Omental fat pad (tissue), 4 donors: ENCODE measurements around the gene RUVBL1. TPM values are rescaled to one million over a fixed set of nuclear protein-coding genes. Genes with fewer than 3 reads are reported as not detected.

ENCODE experiments used
- ATAC-seq: fragments of 150-250 bp; one replicate; pipeline ENCODE4 v1.9.1; 2016; ENCODE audit warnings: mild to moderate bottlenecking, moderate library complexity; ENCODE audit not compliant: low FRiP score
- DNase-seq: peaks from one replicate; pipeline ENCODE4 v3.0.0-alpha.2; 2019; ENCODE audit warnings: low spot score
- total RNA-seq, 4 donors: library from RNA; depleted of rRNA; stranded (reverse); fragments of >200 nt; gene quantifications; one replicate each; pipeline ENCODE4 v1.1.0, GENCODE V29; 2016
- TF ChIP-seq, protein P1 (sequence below), 3 donors: fragments of 450-650 bp; IDR thresholded peaks; one replicate each; pipeline ENCODE4 v1.5.1; 2016 to 2017; ENCODE audit warnings: antibody characterized with exemption in 3 of 3, mild to moderate bottlenecking in 3 of 3, moderate library complexity in 2 of 3

The RUVBL1 gene
- total RNA-seq, 4 donors from 2014 or later: 27.1 to 36.8 (median 30.0) TPM

DNA sequence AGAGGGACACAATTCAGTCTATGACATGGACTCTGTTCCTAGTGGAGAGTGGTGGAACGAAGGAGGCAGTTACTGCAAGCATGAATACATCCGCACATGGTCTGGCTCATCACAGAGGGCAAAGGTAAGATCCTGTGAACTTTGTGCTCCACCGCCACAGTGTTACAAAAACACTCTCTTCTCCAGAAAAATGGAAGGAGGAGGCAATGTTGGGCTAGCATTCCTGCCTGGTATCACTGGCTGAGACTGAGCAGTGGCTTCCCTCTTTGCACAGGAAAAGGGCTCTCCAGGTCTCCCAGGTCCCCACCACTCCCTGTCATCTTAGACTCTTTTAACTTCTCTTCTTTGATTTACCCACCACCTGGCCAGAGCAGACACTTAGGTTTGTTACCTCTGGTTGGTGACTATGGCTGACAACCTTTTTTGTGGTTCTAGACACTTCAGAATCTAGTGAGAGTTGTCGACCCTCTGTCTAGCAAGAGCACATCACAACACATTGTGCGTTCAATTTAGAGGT, 28.2 kb upstream of the RUVBL1 start:
- DNase-seq (no peak), ATAC-seq (no peak)
- TF ChIP-seq, protein P1, sequence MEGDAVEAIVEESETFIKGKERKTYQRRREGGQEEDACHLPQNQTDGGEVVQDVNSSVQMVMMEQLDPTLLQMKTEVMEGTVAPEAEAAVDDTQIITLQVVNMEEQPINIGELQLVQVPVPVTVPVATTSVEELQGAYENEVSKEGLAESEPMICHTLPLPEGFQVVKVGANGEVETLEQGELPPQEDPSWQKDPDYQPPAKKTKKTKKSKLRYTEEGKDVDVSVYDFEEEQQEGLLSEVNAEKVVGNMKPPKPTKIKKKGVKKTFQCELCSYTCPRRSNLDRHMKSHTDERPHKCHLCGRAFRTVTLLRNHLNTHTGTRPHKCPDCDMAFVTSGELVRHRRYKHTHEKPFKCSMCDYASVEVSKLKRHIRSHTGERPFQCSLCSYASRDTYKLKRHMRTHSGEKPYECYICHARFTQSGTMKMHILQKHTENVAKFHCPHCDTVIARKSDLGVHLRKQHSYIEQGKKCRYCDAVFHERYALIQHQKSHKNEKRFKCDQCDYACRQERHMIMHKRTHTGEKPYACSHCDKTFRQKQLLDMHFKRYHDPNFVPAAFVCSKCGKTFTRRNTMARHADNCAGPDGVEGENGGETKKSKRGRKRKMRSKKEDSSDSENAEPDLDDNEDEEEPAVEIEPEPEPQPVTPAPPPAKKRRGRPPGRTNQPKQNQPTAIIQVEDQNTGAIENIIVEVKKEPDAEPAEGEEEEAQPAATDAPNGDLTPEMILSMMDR (IDR thresholded peaks at IDR 0.05): no peak

DNA sequence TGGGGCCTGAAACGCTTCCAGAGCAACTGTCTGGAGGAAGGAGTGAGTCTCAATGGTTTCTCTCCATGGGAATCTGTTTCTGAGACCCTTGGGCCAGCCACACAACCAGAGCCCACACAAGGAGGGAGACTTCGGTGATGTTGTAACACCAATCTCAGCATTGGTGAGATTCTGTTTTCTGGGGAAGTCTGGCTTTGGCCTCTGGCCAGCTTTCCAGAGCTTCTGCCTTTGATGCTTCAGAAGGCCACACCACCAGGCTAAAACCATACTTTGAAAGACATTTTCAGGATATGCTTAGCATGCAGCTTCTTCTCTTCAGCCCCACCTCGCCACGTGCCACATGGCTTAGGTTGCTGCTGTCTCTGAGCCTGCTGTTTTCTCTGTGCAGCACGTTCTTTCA, 26.0 kb upstream of the RUVBL1 start:
- ATAC-seq (no peak), DNase-seq (no peak)
- TF ChIP-seq, protein P1 (IDR thresholded peaks at IDR 0.05): no peak

DNA sequence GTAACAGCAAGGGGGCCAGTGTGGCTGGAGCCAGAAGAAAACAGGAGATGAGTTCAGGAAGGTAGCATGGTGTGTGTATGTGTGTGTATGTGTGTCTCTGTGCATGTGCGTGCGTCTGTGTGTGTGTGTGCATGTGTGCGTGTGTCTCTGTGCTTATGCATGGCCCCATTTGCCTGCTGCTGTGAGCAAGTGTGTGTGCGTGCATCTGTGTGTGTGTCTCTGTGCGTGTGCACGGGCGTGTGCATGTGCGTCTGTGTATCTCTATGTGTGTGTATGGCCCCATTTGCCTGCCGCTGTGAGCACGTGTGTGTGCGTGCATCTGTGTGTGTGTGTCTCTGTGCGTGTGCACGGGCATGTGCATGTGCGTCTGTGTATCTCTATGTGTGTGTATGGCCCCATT, 22.6 kb upstream of the RUVBL1 start:
- DNase-seq (no peak), ATAC-seq (no peak)
- TF ChIP-seq, protein P1 (IDR thresholded peaks at IDR 0.05): no peak

DNA sequence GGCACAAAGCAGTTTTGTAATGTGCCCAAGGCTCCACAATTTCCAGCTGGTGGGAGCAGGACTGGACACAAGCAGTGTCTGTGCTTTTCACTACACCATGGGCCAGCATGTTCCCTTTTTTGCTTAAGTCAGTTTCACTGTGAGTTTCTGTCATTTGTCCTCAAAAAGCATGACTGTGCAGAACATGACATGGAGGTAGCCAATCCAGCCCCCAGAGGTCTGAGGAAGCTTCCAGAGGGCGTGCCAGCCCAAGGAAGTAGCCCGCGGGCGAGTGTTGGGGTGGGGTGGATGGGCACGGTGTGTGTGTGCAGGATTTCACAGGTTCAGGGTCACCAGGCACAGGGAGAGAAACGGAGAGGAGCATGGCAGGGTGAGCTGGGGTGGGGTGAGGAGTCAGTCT, 21.7 kb upstream of the RUVBL1 start:
- ATAC-seq (no peak), DNase-seq (no peak)
- TF ChIP-seq, protein P1 (IDR thresholded peaks at IDR 0.05): no peak

DNA sequence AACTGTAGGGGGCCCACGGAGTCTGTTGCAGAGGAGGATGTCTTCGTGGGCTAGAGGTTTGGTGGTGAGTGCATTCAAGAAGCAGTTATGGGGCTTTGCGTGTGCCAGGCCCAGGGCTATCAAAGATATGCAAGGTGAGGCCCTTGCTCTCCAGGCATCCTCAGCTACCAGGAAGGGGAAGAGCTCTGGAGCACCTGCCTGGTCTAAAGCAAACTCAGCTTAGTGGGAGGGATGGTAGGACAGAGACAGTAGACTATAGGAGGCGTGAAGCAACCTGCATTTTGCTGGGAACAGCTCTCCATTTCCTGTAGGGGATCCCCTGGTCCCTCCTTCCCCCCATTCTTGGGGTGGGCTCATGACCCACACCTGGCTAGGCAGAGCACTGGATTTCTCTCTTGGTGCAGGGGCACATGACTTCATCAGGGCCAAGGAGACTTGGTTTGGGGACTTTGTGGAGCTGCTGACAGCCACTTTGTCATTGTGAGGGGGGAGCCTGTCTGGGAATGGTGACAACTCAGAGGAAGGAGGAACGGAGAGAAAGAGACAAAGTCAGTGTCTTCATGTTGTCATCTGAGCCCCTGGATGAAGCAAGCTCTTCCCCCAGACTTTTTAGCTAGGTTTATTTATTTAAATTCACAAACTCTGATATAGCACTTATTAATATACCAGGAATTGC, 21.0 kb upstream of the RUVBL1 start:
- DNase-seq: no peak
- TF ChIP-seq, protein P1 (IDR thresholded peaks at IDR 0.05): no peak
- ATAC-seq: no peak

DNA sequence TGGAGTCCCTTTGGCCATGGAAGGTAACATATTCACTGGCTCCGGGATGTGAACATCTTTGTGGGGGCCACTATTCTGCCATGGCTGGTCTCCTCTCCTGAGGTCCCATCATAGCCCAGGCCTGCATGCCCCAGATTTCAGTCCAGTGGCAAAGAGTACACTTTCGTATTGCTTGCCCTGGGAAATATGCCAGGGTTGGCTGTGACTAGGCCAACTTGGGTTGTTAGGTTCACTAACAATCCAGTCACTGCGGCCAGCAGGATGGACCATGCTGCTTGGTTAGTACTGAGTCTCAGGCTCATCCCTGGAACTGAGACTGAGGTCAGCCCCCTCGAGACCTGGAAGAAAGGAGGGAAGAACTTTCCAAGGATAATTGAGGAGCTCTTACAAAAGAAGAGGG, 19.9 kb upstream of the RUVBL1 start:
- no peak for ATAC-seq
- no peak for DNase-seq
- TF ChIP-seq, protein P1 (IDR thresholded peaks at IDR 0.05): no peak

DNA sequence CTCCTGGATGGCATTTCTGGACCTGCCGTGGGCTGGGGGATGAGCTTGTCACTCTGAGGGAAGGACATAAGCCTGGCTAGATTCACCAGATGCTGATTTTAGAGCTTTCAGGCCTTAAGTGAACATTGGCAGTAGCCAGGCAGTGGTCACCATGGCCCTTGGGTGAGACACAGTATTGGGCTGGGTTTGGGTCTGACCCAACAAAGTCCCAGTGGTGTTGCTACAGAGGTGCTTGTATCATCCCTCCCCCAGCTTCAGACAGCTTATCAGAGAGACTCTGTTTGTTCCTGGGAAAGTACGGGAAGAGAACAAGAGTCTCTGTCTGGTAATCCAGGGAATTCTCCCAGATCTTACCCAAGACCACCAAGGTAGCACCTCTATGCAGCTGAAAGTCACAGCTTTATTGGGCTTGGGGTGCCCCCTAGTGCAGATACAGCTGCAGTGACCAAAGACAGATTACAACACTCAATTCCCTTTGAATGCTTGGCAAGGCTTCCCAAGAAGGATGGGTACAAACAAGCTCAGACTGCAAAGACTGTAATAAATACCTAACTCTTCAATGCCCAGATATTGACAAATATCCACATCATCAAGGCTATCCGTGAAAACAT, 9.8 kb upstream of the RUVBL1 start:
- DNase-seq (no peak), ATAC-seq (no peak)
- TF ChIP-seq, protein P1 (IDR thresholded peaks at IDR 0.05): no peak
